Measurements from ENCODE around the gene PPHLN1.
A peak's percentile ranks its signal among the peaks of the same experiment; 100 is the strongest.

Gene PPHLN1

GRCh38 chr12:42475106-42475505 is 149.1 kb downstream of the PPHLN1 start:
- Mint-ChIP-seq H3K4me3 (no peak overlapping the region), H3K36me3 (ENCODE audit: low read depth) (no peaks in the 10 kb centered on the region), H3K27ac (no peak overlapping the region), H3K9me3 (no peaks in the 10 kb centered on the region), H3K27me3 (ENCODE audit: low read depth) (peaks cover 28% of the 10 kb centered on the region), H3K4me1 (ENCODE audit: low read depth) (peaks cover 1% of the 10 kb centered on the region)
- no peak for DNase-seq (ENCODE audit: low spot score)

- Mint-ChIP-seq H3K9me3 (no peaks in the 10 kb centered on the region), H3K4me3 (no peak overlapping the region), H3K36me3 (ENCODE audit: low read depth) (no peaks in the 10 kb centered on the region), H3K27ac (no peak overlapping the region), H3K4me1 (ENCODE audit: low read depth) (peaks cover 2% of the 10 kb centered on the region), H3K27me3 (ENCODE audit: low read depth) (peaks cover 51% of the 10 kb centered on the region)
- DNase-seq (ENCODE audit: low spot score) = no peak
These were observed 152.0 kb downstream of the PPHLN1 start for GRCh38 chr12:42477941-42478340.

GRCh38 chr12:42481368-42481767 is 155.4 kb downstream of the PPHLN1 start:
- DNase-seq (ENCODE audit: low spot score) = no peak
- H3K4me1 Mint-ChIP-seq (ENCODE audit: low read depth) = peaks cover 10% of the 10 kb centered on the region

GRCh38 chr12:42482041-42482747 is 156.2 kb downstream of the PPHLN1 start:
- H3K36me3 Mint-ChIP-seq (ENCODE audit: low read depth) = peaks cover 4% of the 10 kb centered on the region

More at GRCh38 chr12:42481368-42481767, 155.4 kb downstream of the PPHLN1 start:
- Mint-ChIP-seq H3K36me3 (ENCODE audit: low read depth) (peaks cover 4% of the 10 kb centered on the region), H3K9me3 (no peaks in the 10 kb centered on the region), H3K27me3 (ENCODE audit: low read depth) (peaks cover 73% of the 10 kb centered on the region), H3K4me3 (no peak overlapping the region), H3K27ac (no peak overlapping the region)

GRCh38 chr12:42482748-42483520 is 157.0 kb downstream of the PPHLN1 start:
- peak; percentile 51 for DNase-seq (ENCODE audit: low spot score)
- no peak overlapping the region for H3K27ac Mint-ChIP-seq
- H3K27me3 Mint-ChIP-seq (ENCODE audit: low read depth) = peaks cover 85% of the 10 kb centered on the region
- H3K4me3 Mint-ChIP-seq = peak overlapping the region; percentile 69
- H3K9me3 Mint-ChIP-seq = no peaks in the 10 kb centered on the region
- peaks cover 4% of the 10 kb centered on the region for H3K36me3 Mint-ChIP-seq (ENCODE audit: low read depth)
- H3K4me1 Mint-ChIP-seq (ENCODE audit: low read depth) = peaks cover 10% of the 10 kb centered on the region

More at GRCh38 chr12:42482041-42482747, 156.2 kb downstream of the PPHLN1 start:
- H3K4me1 Mint-ChIP-seq (ENCODE audit: low read depth) = peaks cover 10% of the 10 kb centered on the region
- H3K27me3 Mint-ChIP-seq (ENCODE audit: low read depth) = peaks cover 81% of the 10 kb centered on the region
- H3K9me3 Mint-ChIP-seq = no peaks in the 10 kb centered on the region
- H3K27ac Mint-ChIP-seq = no peak overlapping the region
- H3K4me3 Mint-ChIP-seq = peak overlapping the region; percentile 65
- DNase-seq (ENCODE audit: low spot score) = no peak

GRCh38 chr12:42483521-42483790 is 157.5 kb downstream of the PPHLN1 start:
- peak; percentile 14 for DNase-seq (ENCODE audit: low spot score)
- no peak overlapping the region for H3K27ac Mint-ChIP-seq
- H3K27me3 Mint-ChIP-seq (ENCODE audit: low read depth) = peaks cover 85% of the 10 kb centered on the region

GRCh38 chr12:42484996-42485395 is 159.0 kb downstream of the PPHLN1 start:
- Mint-ChIP-seq H3K36me3 (ENCODE audit: low read depth) (peaks cover 4% of the 10 kb centered on the region), H3K4me3 (no peak overlapping the region), H3K9me3 (no peaks in the 10 kb centered on the region), H3K27me3 (ENCODE audit: low read depth) (peaks cover 75% of the 10 kb centered on the region), H3K4me1 (ENCODE audit: low read depth) (peaks cover 10% of the 10 kb centered on the region), H3K27ac (no peak overlapping the region)
- no peak for DNase-seq (ENCODE audit: low spot score)

More at GRCh38 chr12:42483521-42483790, 157.5 kb downstream of the PPHLN1 start:
- Mint-ChIP-seq H3K36me3 (ENCODE audit: low read depth) (peaks cover 4% of the 10 kb centered on the region), H3K9me3 (no peaks in the 10 kb centered on the region), H3K4me1 (ENCODE audit: low read depth) (peaks cover 10% of the 10 kb centered on the region), H3K4me3 (peak overlapping the region; percentile 78)

GRCh38 chr12:42485823-42486222 is 159.9 kb downstream of the PPHLN1 start:
- Mint-ChIP-seq H3K4me3 (no peak overlapping the region), H3K36me3 (ENCODE audit: low read depth) (peaks cover 4% of the 10 kb centered on the region), H3K27me3 (ENCODE audit: low read depth) (peaks cover 67% of the 10 kb centered on the region), H3K9me3 (no peaks in the 10 kb centered on the region), H3K27ac (no peak overlapping the region), H3K4me1 (ENCODE audit: low read depth) (peaks cover 10% of the 10 kb centered on the region)
- DNase-seq (ENCODE audit: low spot score) = no peak

- no peak overlapping the region for H3K4me3 Mint-ChIP-seq
- H3K27ac Mint-ChIP-seq = no peak overlapping the region
- peaks cover 61% of the 10 kb centered on the region for H3K27me3 Mint-ChIP-seq (ENCODE audit: low read depth)
- H3K4me1 Mint-ChIP-seq (ENCODE audit: low read depth) = peaks cover 10% of the 10 kb centered on the region
- H3K9me3 Mint-ChIP-seq = no peaks in the 10 kb centered on the region
- no peak for DNase-seq (ENCODE audit: low spot score)
- H3K36me3 Mint-ChIP-seq (ENCODE audit: low read depth) = peaks cover 4% of the 10 kb centered on the region
These were observed 160.4 kb downstream of the PPHLN1 start for GRCh38 chr12:42486407-42486806.

- H3K9me3 Mint-ChIP-seq = no peaks in the 10 kb centered on the region
- H3K4me3 Mint-ChIP-seq = no peak overlapping the region
- no peak overlapping the region for H3K27ac Mint-ChIP-seq
- DNase-seq (ENCODE audit: low spot score) = no peak
- peaks cover 29% of the 10 kb centered on the region for H3K27me3 Mint-ChIP-seq (ENCODE audit: low read depth)
- H3K4me1 Mint-ChIP-seq (ENCODE audit: low read depth) = no peaks in the 10 kb centered on the region
- no peaks in the 10 kb centered on the region for H3K36me3 Mint-ChIP-seq (ENCODE audit: low read depth)
These were observed 164.4 kb downstream of the PPHLN1 start for GRCh38 chr12:42490261-42490842.
